GM12878 (cell line): ENCODE data around the gene NSFL1C. TPM values are rescaled to one million over a fixed set of nuclear protein-coding genes. Genes with fewer than 3 reads are reported as not detected.

Experiments used
- ATAC-seq: fragments of 200-7000 bp; cut with Tn5 transposase; 3 replicates; pipeline ENCODE4 v1.9.1; 2020; ENCODE audit warnings: mild to moderate bottlenecking, moderate library complexity
- BruUV-seq: library from RNA; stranded (reverse); fragments of 400-500 nt; replicated peaks from 2 replicates; lab custom pipeline; 2021; lab: Mats Ljungman, UMichigan
- CTCF ChIA-PET: fragments of 300-600 bp; sonication (Branson Sonifier 250); formaldehyde crosslinking; extraction: SDS; loops from one replicate; lab custom pipeline; 2021; ENCODE audit warnings: inconsistent platforms; lab: Yijun Ruan, JAX
- POLR2A ChIA-PET: fragments of 350-600 bp; formaldehyde crosslinking; extraction: SDS; loops from one replicate; lab custom pipeline; 2021; ENCODE audit warnings: inconsistent platforms; lab: Charles Lee
- RAD21 ChIA-PET: fragments of 300-600 bp; sonication (Branson Sonifier 250); formaldehyde crosslinking; loops from one replicate; lab custom pipeline; 2023; ENCODE audit warnings: antibody characterized with exemption; ENCODE audit not compliant: unreplicated experiment; lab: Charles Lee
- SMC1A ChIA-PET: fragments of 300-600 bp; sonication (Branson Sonifier 250); formaldehyde crosslinking; loops from one replicate; lab custom pipeline; 2023; ENCODE audit not compliant: unreplicated experiment, uncharacterized antibody; lab: Charles Lee
- DNase-seq: peaks from one replicate; pipeline ENCODE4 v3.0.0-alpha.2; 2011; ENCODE audit warnings: low read depth, low spot score
- FAIRE-seq: peaks from 3 replicates; lab custom pipeline; 2011; peaks lifted over from hg19 to GRCh38; lab: Jason Lieb, UNC
- H2AFZ ChIP-seq: 2 replicates; pipeline ENCODE4 v1.6.0; 2011; ENCODE audit warnings: low read depth, low read length, control low read depth; ENCODE audit not compliant: control insufficient read depth
- H3K27ac ChIP-seq: 2 replicates; pipeline ENCODE4 v1.5.1; 2011; ENCODE audit warnings: control low read depth; ENCODE audit not compliant: control insufficient read depth, insufficient read depth
- H3K27me3 ChIP-seq, 2 experiments: replicated peaks in 1 of 2; 2 replicates each; pipeline versions ENCODE4 v1.6.0 to v1.6.1; 2011; ENCODE audit warnings: low read length in 1 of 2; ENCODE audit not compliant: control insufficient read depth in 2 of 2, insufficient read depth in 2 of 2
- H3K36me3 ChIP-seq, 2 experiments: 2 replicates each; pipeline ENCODE4 v1.5.1; 2011; ENCODE audit warnings: low read length in 1 of 2; ENCODE audit not compliant: control insufficient read depth in 2 of 2, insufficient read depth in 2 of 2
- H3K4me1 ChIP-seq: 2 replicates; pipeline ENCODE4 v1.6.1; 2011; ENCODE audit warnings: mild to moderate bottlenecking, low read length, moderate library complexity, mixed read lengths; ENCODE audit not compliant: control insufficient read depth, insufficient read depth
- H3K4me2 ChIP-seq: 2 replicates; pipeline ENCODE4 v1.6.0; 2011; ENCODE audit warnings: control low read depth; ENCODE audit not compliant: control insufficient read depth, insufficient read depth
- H3K4me3 ChIP-seq: fragments of 200-600 bp; sonication (generic); 2 replicates; pipeline ENCODE4 v1.5.1; 2016
- H3K79me2 ChIP-seq: 2 replicates; pipeline ENCODE4 v1.6.0; 2011; ENCODE audit warnings: low read length; ENCODE audit not compliant: control insufficient read depth, insufficient read depth
- H3K9ac ChIP-seq: 2 replicates; pipeline ENCODE4 v1.8.0; 2011; ENCODE audit warnings: low read length, control low read depth, mixed read lengths; ENCODE audit not compliant: control insufficient read depth, insufficient read depth
- H3K9me3 ChIP-seq: replicated peaks from 3 replicates; pipeline ENCODE4 v1.5.1; 2011; ENCODE audit warnings: mild to moderate bottlenecking, low read length; ENCODE audit not compliant: control insufficient read depth, insufficient read depth
- H4K20me1 ChIP-seq: 2 replicates; pipeline ENCODE4 v1.6.0; 2011; ENCODE audit not compliant: control insufficient read depth, insufficient read depth
- CUX1 ChIP-seq: IDR thresholded peaks from 2 replicates; pipeline ENCODE4 v1.6.1; 2012; ENCODE audit warnings: improper control_type of control experiment, low read depth, low read length; ENCODE audit not compliant: insufficient replicate concordance
- EP300 ChIP-seq, 2 experiments: fragments of 150-350 bp in 1 of 2; IDR thresholded peaks; 2 replicates each; pipeline ENCODE4 v1.6.1; 2011 to 2012; ENCODE audit warnings: low read depth in 2 of 2, low read length in 2 of 2, borderline replicate concordance in 1 of 2, improper control_type of control experiment in 1 of 2, inconsistent platforms in 1 of 2; ENCODE audit not compliant: control insufficient read depth in 1 of 2
- IKZF1 ChIP-seq: fragments of 450-650 bp; conservative IDR thresholded peaks from 2 replicates; pipeline ENCODE4 v1.6.1; 2017; ENCODE audit warnings: antibody characterized with exemption, mild to moderate bottlenecking
- IRF4 ChIP-seq: IDR thresholded peaks from 2 replicates; pipeline ENCODE4 v1.6.1; 2011; ENCODE audit warnings: low read depth, low read length
- KLF5 ChIP-seq: fragments of 450-650 bp; IDR thresholded peaks from 2 replicates; pipeline ENCODE4 v1.6.1; 2014; ENCODE audit warnings: mild to moderate bottlenecking; ENCODE audit not compliant: partially characterized antibody
- LARP7 ChIP-seq: fragments of 450-650 bp; IDR thresholded peaks from 2 replicates; pipeline ENCODE4 v1.6.1; 2017; ENCODE audit warnings: mild to moderate bottlenecking
- STAT1 ChIP-seq: fragments of 450-650 bp; conservative IDR thresholded peaks from 2 replicates; pipeline ENCODE4 v1.6.1; 2014; ENCODE audit warnings: antibody characterized with exemption, mild to moderate bottlenecking
- SUPT20H ChIP-seq: IDR thresholded peaks from 2 replicates; pipeline ENCODE4 v1.6.1; 2011; ENCODE audit warnings: low read depth, mild to moderate bottlenecking, low read length, moderate library complexity, borderline replicate concordance; ENCODE audit not compliant: control insufficient read depth
- SUZ12 ChIP-seq: fragments of 200-600 bp; sonication (generic); IDR thresholded peaks from one replicate; pipeline ENCODE4 v1.6.1; 2018; ENCODE audit warnings: antibody characterized with exemption, mild to moderate bottlenecking; ENCODE audit not compliant: unreplicated experiment
- TAF1 ChIP-seq: IDR thresholded peaks from 2 replicates; pipeline ENCODE4 v1.6.1; 2011; ENCODE audit warnings: mild to moderate bottlenecking, low read depth, low read length, borderline replicate concordance
- TCF12 ChIP-seq: IDR thresholded peaks from 2 replicates; pipeline ENCODE4 v1.6.1; 2011; ENCODE audit warnings: low read depth, mild to moderate bottlenecking, low read length
- WGBS: methylation state at CpG from one replicate; pipeline ENCODE4 v1.1.6; 2016; ENCODE audit warnings: low lambda C conversion rate; ENCODE audit not compliant: insufficient replicate concordance, insufficient coverage; ENCODE audit errors: missing lambda C conversion rate; 5-methylcytosine and 5-hydroxymethylcytosine counted together
- in situ Hi-C: fragments of 300-500 bp; cut with MboI; formaldehyde crosslinking; loops from 9 replicates; pipeline ENCODE4 v1.14.3; 2018; ENCODE audit warnings: mixed read lengths
- intact Hi-C: fragments of 100-400 bp; cut with micrococcal nuclease; formaldehyde crosslinking; loops from one replicate; pipeline ENCODE4 v1.14.2; 2022; ENCODE audit not compliant: unreplicated experiment
- polyA plus RNA-seq, 11 experiments: library from polyadenylated mRNA; depleted of rRNA in 4 of 11; unstranded in 6 of 11; stranded (reverse) in 5 of 11; fragments of >200 nt; fragmentation: Nextera tagmentation in 4 of 11; fragmentation: Illumina TruSeq in 1 of 11; extraction: Ambion mirVana in 4 of 11; extraction: Trizol in 1 of 11; gene quantifications; 1 replicate in 1 of 11; 2 replicates in 10 of 11; pipeline versions ENCODE4 v1.2.1 to v1.2.3, GENCODE V29; 2011 to 2016; ENCODE audit warnings: inconsistent platforms in 2 of 11, missing spikeins in 2 of 11, low read depth in 1 of 11
- total RNA-seq, 4 experiments: library from RNA; depleted of rRNA in 3 of 4; stranded (reverse); fragments of >200 nt in 3 of 4; fragmentation: Illumina TruSeq in 1 of 4; extraction: Trizol in 1 of 4; gene quantifications; 2 replicates each; pipeline versions ENCODE4 v1.2.1 to v1.2.3, GENCODE V29; 2013 to 2021

NSFL1C gene
- total and polyA plus RNA-seq, 10 of the 15 experiments (the other 5 are each of a cell fraction or from before 2014, with no cell fraction given), result 21.5 to 100 (median 38.1) TPM

- RAD21 ChIA-PET, result interaction anchor here (1.6 to 5.6 kb wide), 2 partner anchors 227 to 269 kb away, joined by 12 to 44 read pairs; no protein-coding TSS in a partner anchor
- no peaks in the 10 kb centered on the region for H4K20me1 ChIP-seq
- ATAC-seq (no peak), FAIRE-seq (no peak), DNase-seq (no peak)
- peaks cover 0 to 8% of the 10 kb centered on the region in 2 experiments; a peak in 1 of 4 replicates for H3K27me3 ChIP-seq
- H3K36me3 ChIP-seq, result no peaks in the 10 kb centered on the region
- H2AFZ ChIP-seq, result no peak overlapping the region
- no peak overlapping the region for H3K4me3 ChIP-seq
- CTCF ChIA-PET, result interaction anchor here (1.0 to 7.6 kb wide), 12 partner anchors 11 to 270 kb away, joined by 3 to 66 read pairs (median 6); no protein-coding TSS in a partner anchor
- BruUV-seq, result no TSS peak
- H3K9ac ChIP-seq, result no peak overlapping the region
- H3K4me1 ChIP-seq, result 0 out of 2 replicates have a peak, but pooled peaks cover 3% of the 10 kb centered on the region
- POLR2A ChIA-PET, result interaction anchor here (0.6 kb wide), 1 partner anchor 10 kb away, joined by 7 read pairs; no protein-coding TSS in a partner anchor
- intact Hi-C loops (loop anchor here (5.0 kb wide), 1 partner anchor 125 kb away; no protein-coding TSS in a partner anchor), in situ Hi-C loops (no loop called here)
- no peak overlapping the region for H3K27ac ChIP-seq
- no peak for TF ChIP-seq IKZF1
- no peak for TF ChIP-seq LARP7
- no peak for TF ChIP-seq EP300 (IDR thresholded peaks at IDR 0.05; ENCODE audit: borderline replicate concordance in 1 of 2, control insufficient read depth in 1 of 2, low read depth in 2 of 2, low read length in 2 of 2)
- no peak for TF ChIP-seq STAT1
- TF ChIP-seq CUX1, result no peak
- no peak for TF ChIP-seq IRF4
- no peak for TF ChIP-seq TAF1
- TF ChIP-seq SUPT20H, result no peak
- no peak for TF ChIP-seq TCF12
- TF ChIP-seq SUZ12, result no peak
- no peak for TF ChIP-seq KLF5
- WGBS, result 42% methylated on average over 3 of the region's 3 CpGs
- peaks cover 3% of the 10 kb centered on the region; the same call in 1 of the 3 replicates for H3K9me3 ChIP-seq
- no peaks in the 10 kb centered on the region for H3K79me2 ChIP-seq
- SMC1A ChIA-PET, result interaction anchor here (1.0 to 11.1 kb wide), 6 partner anchors 12 to 232 kb away, joined by 3 to 138 read pairs (median 9); no protein-coding TSS in a partner anchor
- H3K4me2 ChIP-seq, result no peak overlapping the region
These were observed 40.6 kb upstream of the NSFL1C start for GRCh38 chr20:1507276-1507675.
